Gastroesophageal sphincter (tissue), 4 donors: Measurements from ENCODE around the gene EGLN2. TPM values are rescaled to one million over a fixed set of nuclear protein-coding genes. Genes with fewer than 3 reads are reported as not detected.

ENCODE experiments used
- ATAC-seq: fragments of 150-250 bp; one replicate; pipeline ENCODE4 v1.9.1; 2016; ENCODE audit warnings: mild to moderate bottlenecking, moderate library complexity
- H3K27ac ChIP-seq, 4 donors: fragments of 200-600 bp; sonication (generic) in 3 of 4; 1 replicate in 3 of 4; 2 replicates in 1 of 4; pipeline ENCODE4 v1.5.1; 2016 to 2019
- H3K27me3 ChIP-seq: fragments of 200-600 bp; sonication (generic); one replicate; pipeline ENCODE4 v1.5.1; 2019
- H3K36me3 ChIP-seq, 2 donors: fragments of 200-600 bp; sonication (generic); one replicate each; pipeline ENCODE4 v1.5.1; 2019; ENCODE audit warnings: control low read depth in 1 of 2
- H3K4me1 ChIP-seq, 3 donors: fragments of 200-600 bp; sonication (generic); 1 replicate in 2 of 3; 2 replicates in 1 of 3; pipeline ENCODE4 v1.5.1; 2016 to 2019; ENCODE audit warnings: control low read depth in 2 of 3
- H3K4me3 ChIP-seq, 2 donors: fragments of 200-600 bp; sonication (generic); one replicate each; pipeline ENCODE4 v1.5.1; 2019; ENCODE audit warnings: mild to moderate bottlenecking in 1 of 2, moderate library complexity in 1 of 2
- H3K9me3 ChIP-seq, 3 donors: fragments of 200-600 bp; sonication (generic); one replicate each; pipeline ENCODE4 v1.5.1; 2017 to 2019; ENCODE audit warnings: control low read depth in 2 of 3
- EP300 ChIP-seq: sonication (generic); formaldehyde crosslinking; IDR thresholded peaks from one replicate; pipeline ENCODE4 v1.6.1; 2017; ENCODE audit warnings: antibody characterized with exemption, mild to moderate bottlenecking
- POLR2A ChIP-seq, 2 donors: fragments of 450-650 bp; IDR thresholded peaks; one replicate each; pipeline ENCODE4 v1.6.1; 2017; ENCODE audit warnings: antibody characterized with exemption in 2 of 2, mild to moderate bottlenecking in 2 of 2, moderate library complexity in 1 of 2
- POLR2AphosphoS5 ChIP-seq: sonication (generic); formaldehyde crosslinking; IDR thresholded peaks from one replicate; pipeline ENCODE4 v1.6.1; 2017; ENCODE audit warnings: antibody characterized with exemption
- WGBS, 2 donors: methylation state at CpG; one replicate each; pipeline ENCODE4 v1.1.5; 2018; ENCODE audit warnings: low coverage in 1 of 2; 5-methylcytosine and 5-hydroxymethylcytosine counted together
- total RNA-seq, 4 donors: library from RNA; depleted of rRNA; stranded (reverse); fragments of >200 nt; gene quantifications; one replicate each; pipeline ENCODE4 v1.1.0, GENCODE V29; 2016
- TF ChIP-seq, protein P1 (sequence below), 4 experiments: fragments of 200-600 bp in 2 of 4; fragments of 450-650 bp in 2 of 4; sonication (generic) in 1 of 4; IDR thresholded peaks; one replicate each; pipeline ENCODE4 v1.5.1; 2017 to 2019; ENCODE audit warnings: antibody characterized with exemption in 4 of 4, mild to moderate bottlenecking in 2 of 4, moderate library complexity in 2 of 4

Gene EGLN2
- total RNA-seq, 4 donors from 2014 or later, result 99.1 to 115 (median 107) TPM

GRCh38 chr19:40786060-40787037 lies 12.6 kb upstream of the EGLN2 start:
- Histone ChIP-seq H3K27me3 (no peaks in the 10 kb centered on the region), H3K27ac (no peak overlapping the region), H3K9me3 (no peaks in the 10 kb centered on the region), H3K4me1 (no peaks in the 10 kb centered on the region), H3K36me3 (peaks cover 0 to 72% of the 10 kb centered on the region in 2 donors), H3K4me3 (no peak overlapping the region)
- no peak for ATAC-seq
- WGBS, 2 donors, result 87 to 90% methylated on average over 4 to 13 of the region's 25 CpGs
- TF ChIP-seq EP300 (no peak), POLR2AphosphoS5 (no peak), POLR2A (IDR thresholded peaks at IDR 0.05) (no peak)
- TF ChIP-seq, protein P1, sequence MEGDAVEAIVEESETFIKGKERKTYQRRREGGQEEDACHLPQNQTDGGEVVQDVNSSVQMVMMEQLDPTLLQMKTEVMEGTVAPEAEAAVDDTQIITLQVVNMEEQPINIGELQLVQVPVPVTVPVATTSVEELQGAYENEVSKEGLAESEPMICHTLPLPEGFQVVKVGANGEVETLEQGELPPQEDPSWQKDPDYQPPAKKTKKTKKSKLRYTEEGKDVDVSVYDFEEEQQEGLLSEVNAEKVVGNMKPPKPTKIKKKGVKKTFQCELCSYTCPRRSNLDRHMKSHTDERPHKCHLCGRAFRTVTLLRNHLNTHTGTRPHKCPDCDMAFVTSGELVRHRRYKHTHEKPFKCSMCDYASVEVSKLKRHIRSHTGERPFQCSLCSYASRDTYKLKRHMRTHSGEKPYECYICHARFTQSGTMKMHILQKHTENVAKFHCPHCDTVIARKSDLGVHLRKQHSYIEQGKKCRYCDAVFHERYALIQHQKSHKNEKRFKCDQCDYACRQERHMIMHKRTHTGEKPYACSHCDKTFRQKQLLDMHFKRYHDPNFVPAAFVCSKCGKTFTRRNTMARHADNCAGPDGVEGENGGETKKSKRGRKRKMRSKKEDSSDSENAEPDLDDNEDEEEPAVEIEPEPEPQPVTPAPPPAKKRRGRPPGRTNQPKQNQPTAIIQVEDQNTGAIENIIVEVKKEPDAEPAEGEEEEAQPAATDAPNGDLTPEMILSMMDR (IDR thresholded peaks at IDR 0.05), result no peak

DNA sequence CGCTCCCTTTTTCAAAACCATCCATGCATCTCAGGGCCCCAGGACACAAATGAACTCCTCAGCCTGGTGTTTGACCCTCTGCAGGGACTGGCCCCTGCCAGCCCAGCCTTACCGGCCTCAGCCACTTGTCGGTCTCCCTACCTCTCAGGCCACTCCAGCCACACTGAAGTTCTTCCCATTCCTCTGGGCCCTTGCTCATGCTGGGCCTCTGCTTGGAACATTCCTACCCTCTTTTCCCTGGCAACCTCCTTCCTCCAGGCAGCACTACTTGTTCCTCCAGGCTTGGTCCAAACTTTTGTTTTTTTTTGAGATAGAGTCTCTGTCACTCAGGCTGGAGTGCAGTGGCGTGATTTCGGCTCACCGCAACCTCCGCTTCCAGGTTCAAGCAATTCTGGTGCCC lies 7.6 kb upstream of the EGLN2 start:
- Histone ChIP-seq H3K4me1 (no peaks in the 10 kb centered on the region), H3K27me3 (no peaks in the 10 kb centered on the region), H3K27ac (no peak overlapping the region), H3K9me3 (no peaks in the 10 kb centered on the region), H3K4me3 (no peak overlapping the region), H3K36me3 (peaks cover 0 to 70% of the 10 kb centered on the region in 2 donors)
- TF ChIP-seq POLR2AphosphoS5 (no peak), EP300 (no peak), POLR2A (IDR thresholded peaks at IDR 0.05) (no peak)
- TF ChIP-seq, protein P1 (IDR thresholded peaks at IDR 0.05), result no peak
- ATAC-seq, result no peak
- 81% methylated on average over 6 of the region's 7 CpGs; no CpG with 5 or more reads in 1 of the 2 donors for WGBS, 2 donors

- no peak overlapping the region for H3K4me3 ChIP-seq
- no peaks in the 10 kb centered on the region for H3K4me1 ChIP-seq
- WGBS, 2 donors, result 49 to 83% methylated on average over 2 to 3 of the region's 3 CpGs
- no peak for ATAC-seq
- no peaks in the 10 kb centered on the region for H3K27me3 ChIP-seq
- H3K9me3 ChIP-seq, result no peaks in the 10 kb centered on the region
- TF ChIP-seq, protein P1 (IDR thresholded peaks at IDR 0.05), result no peak
- TF ChIP-seq EP300 (no peak), POLR2A (IDR thresholded peaks at IDR 0.05) (no peak), POLR2AphosphoS5 (no peak)
- H3K27ac ChIP-seq, result no peak overlapping the region
- peaks cover 0 to 67% of the 10 kb centered on the region in 2 donors for H3K36me3 ChIP-seq
These were observed 7.0 kb upstream of the EGLN2 start for GRCh38 chr19:40791996-40792395.

DNA sequence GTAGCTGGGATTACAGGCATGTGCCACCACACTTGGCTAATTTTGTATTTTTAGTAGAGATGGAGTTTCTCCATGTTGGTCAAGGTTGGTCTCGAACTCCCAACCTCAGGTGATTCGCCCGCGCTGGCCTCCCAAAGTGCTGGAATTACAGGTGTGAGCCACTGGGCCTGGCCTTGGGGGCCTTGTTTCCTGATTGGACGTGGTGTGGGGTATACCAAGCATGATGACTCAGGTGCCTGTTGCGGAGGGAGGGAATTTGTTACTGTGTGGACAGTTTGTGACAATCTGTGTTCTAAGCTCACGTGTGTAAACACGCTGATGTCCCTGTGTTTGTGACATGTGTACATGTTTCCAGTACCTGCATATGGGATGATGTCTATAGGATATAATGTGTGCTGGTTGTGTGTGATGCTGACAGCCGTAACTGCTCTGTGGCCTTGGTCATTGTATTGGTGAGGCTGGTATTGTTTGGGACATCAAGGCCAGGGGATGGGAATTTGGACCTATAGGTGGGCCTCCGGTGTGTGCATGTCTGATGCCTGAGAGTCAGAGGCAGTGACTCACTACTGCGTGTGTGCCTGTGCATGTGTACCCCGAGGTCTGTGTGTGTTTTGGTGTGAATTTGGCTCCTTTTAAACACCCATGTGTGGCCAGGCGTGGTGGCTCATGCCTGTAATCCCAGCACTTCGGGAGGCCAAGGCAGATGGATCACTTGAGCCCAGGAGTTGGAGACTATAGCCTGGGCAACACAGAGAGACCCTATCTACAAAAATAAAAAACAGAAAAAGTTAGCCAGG lies 1.6 kb upstream of the EGLN2 start:
- TF ChIP-seq POLR2AphosphoS5 (no peak), POLR2A (IDR thresholded peaks at IDR 0.05) (no peak), EP300 (no peak)
- TF ChIP-seq, protein P1 (IDR thresholded peaks at IDR 0.05), result no peak
- peaks cover 0 to 30% of the 10 kb centered on the region in 2 donors for H3K36me3 ChIP-seq
- no peaks in the 10 kb centered on the region for H3K9me3 ChIP-seq
- no peak for ATAC-seq
- no peaks in the 10 kb centered on the region for H3K27me3 ChIP-seq
- no peak overlapping the region for H3K4me3 ChIP-seq
- H3K4me1 ChIP-seq, result peaks cover 13 to 37% (median 24%) of the 10 kb centered on the region in 3 donors
- H3K27ac ChIP-seq, result peak overlapping the region; percentile 63 to 99 (median 96)
- WGBS, 2 donors, result 92 to 96% methylated on average over 5 of the region's 14 CpGs
